Measurements from ENCODE around the gene ITPR2.
"Not testable (repeated sequence)": the region's sequence is repeated elsewhere in the genome, so short reads cannot be mapped to it uniquely, and the experiment has no call there.

Gene ITPR2

DNA sequence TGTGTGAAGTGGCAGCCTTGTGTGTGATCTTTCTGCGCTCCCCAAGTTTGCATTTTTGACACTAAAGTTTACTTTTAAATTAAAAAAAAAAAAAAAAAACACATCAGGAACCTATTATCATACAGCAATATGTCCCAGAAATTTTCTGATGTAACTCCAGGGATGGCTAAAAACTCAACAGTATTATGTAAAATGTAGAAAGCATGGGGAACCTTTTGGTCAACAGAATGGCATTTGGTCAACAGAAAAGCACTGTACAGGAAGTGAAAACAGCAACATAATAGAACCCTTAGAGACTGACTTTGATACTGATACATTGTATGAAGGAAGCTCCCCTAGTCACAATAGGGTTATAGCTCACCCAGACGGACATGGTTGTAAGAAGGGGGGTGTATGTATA is 224.3 kb downstream of the ITPR2 start:
- FAIRE-seq (no peak), DNase-seq (ENCODE audit: insufficient read length, low spot score) (no peak)

DNA sequence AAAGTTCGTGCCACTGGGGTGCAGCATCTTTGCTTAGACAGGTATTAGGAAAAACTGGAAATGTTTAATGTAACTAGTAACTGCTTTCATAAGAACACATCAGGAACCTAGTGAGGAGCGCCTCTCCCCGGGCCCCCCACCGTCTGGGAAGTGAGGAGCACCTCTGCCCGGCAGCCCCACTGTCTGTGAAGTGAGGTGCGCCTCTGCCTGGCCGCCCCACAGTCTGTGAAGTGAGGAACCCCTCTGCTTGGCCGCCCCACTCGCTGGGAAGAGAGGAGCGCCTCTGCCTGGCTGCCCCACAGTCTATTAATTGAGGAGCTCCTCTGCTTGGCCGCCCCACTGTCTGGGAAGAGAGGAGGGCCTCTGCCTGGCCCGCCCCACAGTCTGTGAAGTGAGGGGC is 224.7 kb downstream of the ITPR2 start:
- DNase-seq (ENCODE audit: insufficient read length, low spot score) (no peak), FAIRE-seq (no peak)

DNA sequence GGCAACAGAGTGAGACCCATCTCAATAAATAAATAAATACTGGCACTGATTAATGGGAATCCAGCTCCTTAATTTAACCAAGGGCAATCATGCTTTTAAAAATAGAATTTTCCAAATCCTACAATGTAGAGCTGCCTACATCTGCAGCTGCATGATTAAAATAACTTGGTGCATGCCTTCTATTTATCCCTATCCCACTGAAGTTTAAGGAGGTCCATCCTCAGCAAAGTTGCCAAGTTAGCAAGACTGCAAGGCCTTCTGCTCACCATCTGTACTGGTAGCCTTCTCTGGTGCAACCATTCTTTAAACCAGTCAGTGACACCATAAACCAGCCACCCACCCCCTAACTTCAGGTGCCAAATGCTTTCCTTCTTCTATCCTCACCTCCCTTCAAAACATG is 226.1 kb downstream of the ITPR2 start:
- FAIRE-seq (no peak), DNase-seq (ENCODE audit: insufficient read length, low spot score) (no peak)

DNA sequence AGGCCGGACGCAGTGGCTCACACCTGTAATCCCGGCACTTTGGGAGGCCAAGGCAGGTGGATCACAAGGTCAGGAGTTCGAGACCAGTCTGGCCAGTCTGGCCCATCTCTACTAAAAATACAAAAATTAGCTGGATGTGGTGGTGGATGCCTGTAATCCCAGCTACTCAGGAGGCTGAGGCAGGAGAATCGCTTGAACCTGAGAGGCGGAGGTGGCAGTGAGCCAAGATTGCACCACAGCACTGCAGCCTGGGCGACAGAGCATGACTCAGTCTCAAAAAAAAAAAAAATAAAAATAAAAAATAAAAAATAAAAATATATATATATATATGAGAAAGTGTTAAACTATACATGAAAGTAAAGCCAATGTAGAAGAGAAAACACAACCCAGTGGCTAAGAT is 228.2 kb downstream of the ITPR2 start:
- not testable (repeated sequence) for DNase-seq (ENCODE audit: insufficient read length, low spot score); FAIRE-seq

DNA sequence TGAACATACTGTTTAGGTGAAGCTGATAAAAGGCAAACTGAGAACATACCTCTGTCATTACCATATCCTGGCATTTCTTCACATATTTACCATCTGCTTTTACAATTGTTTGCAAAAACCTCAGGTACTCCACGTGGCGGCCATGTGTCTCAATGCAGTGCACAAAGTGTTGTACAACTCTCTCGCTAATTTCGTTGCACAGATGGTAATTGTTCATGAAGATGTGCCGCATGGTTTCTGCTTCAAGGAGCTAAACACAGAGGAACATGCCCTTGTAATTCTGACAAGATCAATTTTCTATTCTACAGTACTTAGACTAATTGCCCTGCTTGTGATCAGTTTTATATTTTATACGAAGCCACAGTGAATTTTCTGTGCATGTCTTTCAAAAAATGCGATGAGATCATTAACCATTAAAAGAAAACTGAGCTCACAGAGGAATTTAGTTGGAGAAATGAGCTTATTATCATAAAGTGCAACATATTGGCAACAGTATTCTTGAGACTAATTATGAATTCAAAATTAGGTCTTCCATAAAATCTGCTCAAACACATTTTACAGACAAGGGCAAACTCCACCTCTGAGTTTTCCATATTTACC is 233.8 kb downstream of the ITPR2 start:
- DNase-seq (ENCODE audit: insufficient read length, low spot score) (no peak), FAIRE-seq (no peak)

DNA sequence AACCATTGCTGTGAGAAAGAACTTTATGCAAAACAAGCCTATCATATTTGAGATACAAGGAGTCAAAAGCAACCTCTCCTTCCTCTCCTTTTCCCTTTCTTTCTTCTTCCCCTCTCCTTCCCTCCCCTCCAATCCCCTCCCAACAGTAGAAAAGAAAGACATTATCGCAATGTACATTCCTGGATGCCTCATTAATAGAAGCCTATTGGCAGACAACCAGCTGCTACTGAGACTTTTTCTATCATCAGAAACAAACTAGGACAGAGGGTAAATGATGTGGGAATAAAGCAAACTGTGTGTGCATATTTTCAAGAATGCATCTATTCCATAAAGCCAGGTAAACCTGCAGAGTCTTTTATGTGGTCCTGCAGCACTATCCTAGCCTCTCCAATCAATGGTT is 237.2 kb downstream of the ITPR2 start:
- FAIRE-seq, result no peak
- DNase-seq (ENCODE audit: insufficient read length, low spot score), result no peak

DNA sequence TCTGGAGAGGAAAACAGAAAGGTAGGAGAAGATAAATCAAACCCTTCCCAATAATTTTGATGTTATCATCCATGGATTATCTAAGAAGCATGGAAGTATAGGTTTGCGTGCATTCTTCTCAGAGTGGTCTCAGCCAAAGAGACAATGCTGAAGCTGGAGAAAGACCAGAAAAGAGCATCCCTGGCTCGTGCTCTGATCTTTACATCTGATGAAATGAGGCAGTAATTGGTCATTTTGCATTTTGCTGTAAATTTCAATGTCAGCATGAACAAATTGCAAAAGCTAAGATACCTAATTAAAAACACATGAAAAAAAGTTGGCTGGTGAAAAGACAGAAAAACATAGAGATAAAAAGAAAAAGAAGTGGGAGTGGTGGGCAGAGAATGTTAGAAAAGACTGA is 252.4 kb downstream of the ITPR2 start:
- no peak for FAIRE-seq

DNA sequence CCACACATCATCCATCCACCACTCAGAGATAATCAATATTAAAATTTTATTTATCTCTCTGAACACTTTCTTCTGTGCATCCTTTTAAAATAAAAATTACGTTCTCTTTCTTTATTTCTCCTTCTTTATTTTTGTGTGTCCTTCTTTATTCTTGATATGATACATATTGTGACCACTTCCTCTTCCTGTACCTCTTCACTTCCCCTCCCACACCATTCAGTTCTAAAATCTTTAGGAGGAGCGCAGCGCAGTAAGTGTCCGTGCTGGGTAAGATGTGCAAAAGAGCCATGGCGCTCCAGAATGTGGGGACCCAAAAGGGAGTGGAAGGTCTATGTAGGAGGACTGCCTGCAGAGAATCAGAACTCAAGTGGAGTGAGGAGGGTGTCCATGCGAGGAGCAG is 256.7 kb downstream of the ITPR2 start:
- no peak for DNase-seq (ENCODE audit: insufficient read length, low spot score)
- FAIRE-seq, result no peak

More for the DNA sequence above, 252.4 kb downstream of the ITPR2 start:
- no peak for DNase-seq (ENCODE audit: insufficient read length, low spot score)

DNA sequence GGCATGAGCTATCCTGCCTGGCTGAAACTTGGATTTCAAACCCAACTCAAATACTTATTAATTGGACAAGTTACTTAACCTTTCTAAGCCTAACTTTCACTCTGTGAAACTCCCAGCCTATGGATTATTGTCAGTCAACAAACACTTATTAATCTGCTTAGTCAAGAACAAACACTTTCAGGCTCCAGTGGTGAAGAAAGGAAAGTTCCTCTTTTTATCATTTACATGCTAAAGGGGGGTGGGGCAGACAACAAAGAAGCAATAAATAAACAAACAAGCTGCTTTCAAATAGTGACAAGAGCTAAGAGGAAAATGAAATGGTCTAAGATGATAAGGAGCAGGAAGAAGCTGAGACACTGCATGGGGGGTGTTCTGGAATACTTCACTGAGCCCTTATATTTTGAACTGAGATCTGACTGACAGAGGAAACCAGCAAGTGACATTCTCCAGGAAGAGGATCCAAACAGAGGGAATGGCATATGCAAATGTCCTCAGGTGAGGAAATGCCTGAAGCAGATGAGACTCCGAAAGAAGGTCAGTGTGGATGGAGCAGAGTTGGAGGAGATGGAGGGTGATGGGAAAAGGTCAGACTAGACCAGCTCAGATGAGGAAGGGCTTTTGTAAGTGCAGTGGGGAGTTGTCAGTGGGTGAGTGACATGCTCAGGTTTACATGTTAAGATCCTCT is 259.6 kb downstream of the ITPR2 start:
- FAIRE-seq (peak; percentile 20), DNase-seq (ENCODE audit: insufficient read length, low spot score) (no peak)

DNA sequence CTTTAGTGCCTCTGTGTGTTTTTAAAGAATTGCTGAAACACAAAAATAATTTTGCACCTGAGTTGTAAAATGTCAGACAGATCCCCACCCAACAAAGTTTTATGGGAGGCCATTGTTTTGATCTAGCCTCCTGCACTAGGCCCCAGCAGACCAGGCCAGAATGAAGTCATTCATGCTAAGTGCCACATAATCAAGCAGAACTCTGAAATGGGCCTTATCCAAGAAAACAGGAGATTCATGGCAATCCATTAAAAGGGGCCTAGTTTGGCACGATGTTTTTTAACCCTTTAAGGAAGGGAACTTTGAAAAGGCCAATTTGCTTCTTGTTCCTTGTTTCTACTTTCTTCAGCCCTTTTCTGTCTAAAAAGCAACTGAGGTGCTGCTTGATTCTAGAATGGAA is 260.9 kb downstream of the ITPR2 start:
- DNase-seq (ENCODE audit: insufficient read length, low spot score), result no peak
- FAIRE-seq, result no peak

DNA sequence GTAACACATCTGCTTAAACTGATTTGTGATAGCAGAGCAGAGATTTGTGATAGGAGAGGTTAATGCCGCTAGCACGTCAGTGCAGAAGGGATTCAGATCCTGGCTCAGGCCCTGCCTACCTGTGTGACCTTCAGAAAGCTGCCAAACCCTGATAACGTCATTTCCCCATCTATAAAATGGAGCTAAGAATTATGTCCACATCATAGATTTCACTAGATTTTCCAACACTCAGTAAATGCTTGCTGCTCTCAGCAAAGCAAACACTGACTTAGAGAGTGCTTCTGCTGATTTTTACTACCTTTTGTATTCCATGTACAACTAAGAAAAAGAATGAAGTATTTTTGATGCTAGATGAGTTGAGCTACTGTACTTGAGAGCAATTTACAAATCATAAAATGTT is 261.4 kb downstream of the ITPR2 start:
- DNase-seq (ENCODE audit: insufficient read length, low spot score), result no peak
- FAIRE-seq, result peak; percentile 31

DNA sequence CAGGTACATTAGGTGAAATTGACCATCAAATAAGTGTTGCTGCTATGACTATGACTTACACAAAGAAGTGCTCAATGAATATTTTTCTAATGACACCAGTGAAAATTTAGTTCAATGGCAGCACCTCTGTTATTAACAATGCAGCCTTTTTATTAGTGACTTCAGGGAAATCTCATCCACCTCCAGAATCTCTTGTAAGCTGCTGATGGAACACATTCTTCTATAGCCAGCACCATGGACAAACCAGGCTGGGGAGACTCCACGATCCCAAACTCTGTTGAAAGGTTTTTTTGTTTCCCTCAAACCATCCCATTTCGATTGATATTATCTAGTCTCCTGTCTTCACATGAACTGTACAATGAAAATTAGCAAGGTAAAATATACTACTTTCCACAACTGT is 265.9 kb downstream of the ITPR2 start:
- FAIRE-seq, result no peak
- no peak for DNase-seq (ENCODE audit: insufficient read length, low spot score)

DNA sequence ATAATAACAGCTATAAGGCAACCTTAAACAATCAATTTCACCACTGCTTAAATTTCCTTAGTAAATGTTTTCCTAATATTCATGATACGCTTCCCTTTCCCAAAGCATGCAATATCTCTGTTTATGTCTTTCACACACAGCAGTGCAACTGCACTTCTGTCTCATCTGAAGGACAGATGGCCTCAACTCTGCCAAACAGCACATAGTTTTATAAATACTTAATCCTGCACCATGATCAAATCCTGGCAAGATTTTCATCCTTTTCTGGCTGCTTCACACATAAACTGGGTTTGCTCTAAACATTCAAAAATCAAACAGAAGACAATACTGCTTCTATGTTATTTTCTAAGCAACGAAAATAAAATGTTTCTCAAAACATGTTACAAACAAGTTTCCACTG is 266.3 kb downstream of the ITPR2 start:
- DNase-seq (ENCODE audit: insufficient read length, low spot score) (no peak), FAIRE-seq (no peak)

DNA sequence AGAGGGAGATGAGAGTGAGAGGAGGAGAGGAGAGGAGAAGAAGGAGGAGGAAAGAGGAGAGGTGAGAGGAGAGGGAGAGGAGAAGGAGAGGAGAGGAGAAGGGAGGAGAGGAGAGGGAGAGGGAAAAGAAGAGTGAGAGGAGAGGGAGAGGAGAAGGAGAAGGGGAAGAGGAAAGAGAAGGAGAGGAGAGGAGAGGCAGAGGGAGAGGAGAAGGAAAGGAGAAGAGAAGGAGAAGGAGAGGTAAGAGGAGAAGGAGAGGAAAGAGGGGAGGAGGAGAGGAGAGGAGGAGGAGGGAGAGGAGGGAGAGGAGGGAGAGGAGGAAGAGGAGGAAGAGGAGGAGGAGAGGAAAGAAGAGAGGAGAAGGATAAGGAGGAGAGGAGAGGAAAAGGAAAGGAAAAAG is 266.8 kb downstream of the ITPR2 start:
- no peak for FAIRE-seq

DNA sequence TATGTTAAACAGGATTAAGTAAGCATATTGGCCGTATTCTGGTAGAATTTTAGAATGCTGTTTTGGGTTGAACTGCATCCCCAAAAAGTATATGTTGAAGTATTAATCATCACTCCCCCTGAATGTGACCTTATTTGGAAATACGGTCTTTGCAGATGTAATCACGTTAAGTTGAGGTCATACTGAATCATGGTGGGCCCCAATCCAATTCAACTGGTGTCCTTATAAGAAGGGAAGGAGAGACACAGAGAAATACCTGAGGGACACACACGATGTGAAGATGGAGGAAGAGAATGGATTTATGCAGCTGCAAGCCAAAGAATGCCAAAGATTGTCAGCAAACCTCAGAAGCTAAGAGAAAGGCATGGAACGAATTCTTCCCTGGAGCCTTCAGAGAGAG is 268.6 kb downstream of the ITPR2 start:
- FAIRE-seq (no peak), DNase-seq (ENCODE audit: insufficient read length, low spot score) (no peak)

More for the DNA sequence above, 266.8 kb downstream of the ITPR2 start:
- DNase-seq (ENCODE audit: insufficient read length, low spot score), result no peak

DNA sequence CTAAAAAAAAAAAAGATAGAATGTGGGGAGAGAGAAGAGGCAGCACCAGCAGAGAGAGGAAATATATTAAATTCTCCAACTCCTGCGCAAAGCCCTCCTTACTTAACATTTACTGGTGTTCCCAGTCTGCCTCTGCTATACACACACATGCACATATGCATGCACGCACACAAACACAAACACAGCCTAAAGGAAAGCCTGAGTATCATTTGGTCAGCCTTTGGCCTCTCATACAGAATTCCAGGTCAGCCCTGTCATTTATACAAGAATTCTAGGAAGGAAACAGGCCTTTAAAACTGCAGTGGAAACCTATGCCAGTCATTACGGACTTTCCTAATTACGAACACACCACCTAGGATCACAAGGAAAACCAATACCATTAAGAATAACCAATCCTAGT is 269.4 kb downstream of the ITPR2 start:
- FAIRE-seq (no peak), DNase-seq (ENCODE audit: insufficient read length, low spot score) (no peak)

DNA sequence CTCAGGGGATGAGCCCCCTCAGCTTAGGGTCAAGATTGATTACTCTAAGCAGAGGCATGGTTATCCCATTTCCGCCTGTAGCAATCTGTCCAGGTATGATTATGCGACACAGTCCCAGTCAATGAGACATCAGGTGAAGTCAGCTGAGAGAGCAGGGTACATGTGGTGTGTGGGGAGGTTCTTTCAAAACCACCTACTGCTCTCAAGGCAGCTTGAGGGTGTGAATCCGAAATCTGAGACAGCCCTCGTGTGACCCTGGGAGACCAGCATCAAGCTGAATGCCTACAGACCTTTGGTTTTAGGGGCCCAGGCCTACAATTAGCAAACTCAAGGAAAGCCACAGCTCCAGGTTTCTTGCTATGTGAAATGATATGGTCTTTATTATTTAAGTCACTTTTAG is 275.7 kb downstream of the ITPR2 start:
- DNase-seq (ENCODE audit: insufficient read length, low spot score), result no peak
- FAIRE-seq, result peak; percentile 73

DNA sequence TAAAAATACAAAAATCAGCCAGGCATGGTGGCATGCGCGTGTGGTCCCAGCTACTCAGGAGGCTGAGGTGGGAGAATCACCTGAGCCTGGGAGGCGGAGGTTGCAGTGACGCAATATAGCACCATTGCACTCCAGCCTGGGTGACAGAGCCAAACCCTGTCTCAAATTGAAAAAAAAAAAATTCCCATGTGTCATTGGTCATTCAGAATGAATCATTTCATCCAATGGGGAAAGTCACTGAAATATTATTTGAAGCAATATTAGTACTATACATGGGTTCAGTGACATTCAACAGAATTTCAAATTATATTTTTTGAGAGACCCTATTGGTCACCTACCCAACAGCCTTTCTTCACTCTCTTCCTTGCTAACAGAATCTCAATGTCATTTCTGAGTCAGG is 276.1 kb downstream of the ITPR2 start:
- DNase-seq (ENCODE audit: insufficient read length, low spot score) (no peak), FAIRE-seq (no peak)

DNA sequence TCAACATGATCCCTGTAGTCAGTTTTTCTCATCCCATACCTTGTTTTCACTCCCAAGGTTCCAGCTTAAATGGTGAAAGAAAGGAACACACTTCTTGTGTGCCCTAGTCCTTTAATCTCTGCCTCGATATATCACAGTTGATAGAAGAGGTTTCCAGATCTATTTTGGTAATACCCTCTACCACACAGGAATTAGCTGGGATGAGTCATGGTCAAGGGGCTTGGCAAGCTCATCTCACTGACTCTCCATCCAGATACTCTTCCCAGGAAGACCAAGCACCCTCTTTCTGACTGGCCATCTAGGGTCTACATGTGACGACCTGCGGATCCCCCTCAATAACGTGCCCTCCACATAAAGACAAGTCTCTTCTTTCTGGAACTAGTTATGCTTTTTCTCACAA is 277.9 kb downstream of the ITPR2 start:
- DNase-seq (ENCODE audit: insufficient read length, low spot score), result no peak
- FAIRE-seq, result no peak

DNA sequence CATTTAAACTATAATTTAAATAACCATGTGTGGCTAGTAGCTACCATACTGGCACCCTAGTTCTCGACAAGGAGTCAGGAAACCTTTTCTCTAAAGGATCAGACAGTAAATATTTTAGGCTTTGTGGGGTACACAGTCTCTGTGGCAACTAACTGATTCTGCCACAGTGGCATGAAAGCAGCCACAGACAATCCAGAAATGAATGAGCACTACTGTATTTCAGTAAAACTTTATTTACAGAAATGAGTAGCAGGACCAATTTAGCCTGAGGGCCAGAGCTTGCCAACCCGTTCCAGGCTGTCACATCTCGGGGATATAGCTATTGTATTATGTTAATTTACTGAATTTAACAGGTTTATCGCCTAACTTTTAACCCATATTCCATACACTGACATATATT is 278.7 kb downstream of the ITPR2 start:
- no peak for FAIRE-seq
- DNase-seq (ENCODE audit: insufficient read length, low spot score), result no peak

DNA sequence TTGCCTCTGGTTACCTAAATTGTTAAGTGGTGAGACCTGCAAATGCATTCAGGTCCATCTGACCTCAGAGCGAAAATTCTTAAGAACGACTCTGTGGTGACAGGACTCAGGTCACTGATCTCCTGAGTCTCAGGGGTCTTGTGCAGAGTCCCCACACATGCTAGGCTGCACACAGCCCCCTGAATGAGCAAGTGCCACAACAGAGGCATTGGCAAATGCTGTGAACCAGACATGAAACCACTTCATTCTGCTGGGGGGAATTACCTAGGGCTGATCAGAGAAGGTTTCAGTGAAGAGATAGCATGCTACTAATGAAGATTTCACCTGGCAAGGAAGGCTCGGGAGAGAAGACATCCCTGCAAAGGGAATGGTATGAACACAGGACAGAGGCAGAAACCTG is 281.6 kb downstream of the ITPR2 start:
- FAIRE-seq, result no peak

DNA sequence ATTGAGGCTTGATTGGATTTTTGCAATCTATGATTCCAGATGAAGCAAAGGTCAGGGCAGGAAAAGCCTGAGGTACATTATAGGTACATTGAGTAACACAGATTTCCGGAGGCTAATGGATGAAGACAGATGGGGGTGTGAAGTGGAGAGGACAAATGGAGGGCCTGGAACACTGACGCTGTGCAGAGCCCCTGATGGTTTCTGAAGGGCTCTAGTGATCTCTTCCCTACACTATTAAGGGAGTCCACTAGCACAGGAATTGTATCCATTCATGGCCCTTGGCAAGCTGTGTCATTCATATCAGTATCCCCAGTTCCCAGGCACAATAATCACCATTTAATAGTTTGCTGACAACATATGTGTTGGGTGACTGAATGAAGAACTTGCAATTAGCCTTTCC is 284.8 kb downstream of the ITPR2 start:
- no peak for FAIRE-seq

More for the DNA sequence above, 281.6 kb downstream of the ITPR2 start:
- no peak for DNase-seq (ENCODE audit: insufficient read length, low spot score)

More for the DNA sequence above, 284.8 kb downstream of the ITPR2 start:
- no peak for DNase-seq (ENCODE audit: insufficient read length, low spot score)
